HG03039 (cell line): Measurements from ENCODE around the gene PIP5K1B.

Experiments used
- ATAC-seq: cut with Tn5 transposase; IDR thresholded peaks from one replicate; pipeline ENCODE4 v1.9.1; 2021; ENCODE audit warnings: mild to moderate bottlenecking, moderate library complexity; ENCODE audit not compliant: unreplicated experiment

Gene PIP5K1B

DNA sequence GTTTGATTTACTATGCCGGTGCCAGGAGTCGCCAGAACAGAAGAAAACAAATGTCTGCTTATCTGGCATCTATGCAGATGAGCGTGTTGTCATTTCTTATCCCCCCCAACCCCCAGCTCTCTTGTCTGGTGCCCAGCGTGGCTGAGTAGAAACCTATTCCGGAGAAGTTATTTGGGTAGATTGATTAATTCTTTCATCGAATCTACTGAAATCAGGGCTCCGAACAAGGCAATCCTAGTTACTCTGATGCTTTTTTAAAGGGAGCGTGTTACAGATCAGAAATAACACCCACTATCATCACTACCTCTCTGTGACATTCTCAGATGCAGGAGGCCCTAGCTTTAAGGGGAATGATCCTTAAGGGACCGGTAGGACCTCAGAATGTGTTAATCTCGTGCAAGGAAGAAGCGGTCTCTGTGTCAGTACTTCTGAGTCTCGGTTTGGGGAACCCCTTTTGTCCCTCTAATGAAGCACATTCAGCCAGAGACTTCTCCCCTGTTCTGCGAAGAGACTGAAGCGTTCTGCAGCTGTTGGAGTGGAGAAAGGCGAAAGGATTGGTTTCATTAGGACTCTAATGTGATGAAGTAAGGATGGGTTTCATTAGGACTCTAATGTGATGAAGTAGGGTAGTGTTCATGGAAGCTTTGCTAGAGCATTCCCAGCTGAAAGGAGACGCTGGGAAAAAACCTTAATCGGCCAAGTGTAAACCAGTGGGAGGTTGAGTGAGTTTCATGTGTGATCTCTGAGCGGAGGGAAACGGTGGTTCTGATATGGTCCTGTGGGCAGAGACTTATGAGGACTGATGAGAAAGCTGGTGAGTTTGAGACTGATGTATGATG lies 1.5 kb downstream of the PIP5K1B start:
- peak; percentile 34 for ATAC-seq

GRCh38 chr9:68707801-68708488 lies 2.9 kb downstream of the PIP5K1B start:
- no peak for ATAC-seq

DNA sequence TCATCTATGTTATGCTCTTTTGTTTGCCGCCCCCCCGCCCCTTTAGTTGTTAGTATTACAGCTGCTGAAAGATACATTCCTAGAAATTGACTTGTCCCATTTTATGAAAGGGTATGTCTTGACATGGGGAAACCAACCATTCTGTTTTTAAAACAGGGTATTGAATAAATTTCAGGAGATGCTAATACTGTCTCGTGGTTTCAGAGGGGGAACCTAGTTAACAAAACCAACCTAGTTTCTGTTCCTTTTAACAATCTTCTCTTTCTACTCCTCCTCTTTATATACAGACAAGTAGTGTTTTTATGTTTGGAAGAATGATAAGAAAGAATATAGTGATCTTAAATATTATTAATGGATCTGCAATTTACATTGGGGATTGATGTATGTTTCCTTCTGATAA lies 3.5 kb downstream of the PIP5K1B start:
- ATAC-seq, result no peak

- ATAC-seq, result no peak
Measured at GRCh38 chr9:68709291-68710110, 4.5 kb downstream of the PIP5K1B start.

DNA sequence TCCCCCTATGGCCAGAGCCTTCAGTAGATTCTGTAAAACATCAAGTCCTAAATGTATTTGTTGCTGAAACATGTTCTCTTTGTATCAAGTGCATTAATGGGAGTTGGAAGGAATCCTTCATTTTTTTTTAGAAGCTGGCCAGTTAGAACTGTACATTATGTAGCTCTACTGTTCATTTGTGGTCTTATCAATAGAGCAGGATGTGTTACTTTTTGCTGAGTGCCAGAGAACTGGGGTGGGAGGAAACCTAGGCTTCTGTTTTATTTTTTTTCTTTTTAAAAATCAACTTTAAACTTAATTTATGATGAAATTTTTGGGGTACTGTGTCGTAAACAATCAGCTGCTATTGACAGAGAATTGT lies 5.1 kb downstream of the PIP5K1B start:
- no peak for ATAC-seq

GRCh38 chr9:68711281-68711680 lies 6.2 kb downstream of the PIP5K1B start:
- ATAC-seq, result no peak

DNA sequence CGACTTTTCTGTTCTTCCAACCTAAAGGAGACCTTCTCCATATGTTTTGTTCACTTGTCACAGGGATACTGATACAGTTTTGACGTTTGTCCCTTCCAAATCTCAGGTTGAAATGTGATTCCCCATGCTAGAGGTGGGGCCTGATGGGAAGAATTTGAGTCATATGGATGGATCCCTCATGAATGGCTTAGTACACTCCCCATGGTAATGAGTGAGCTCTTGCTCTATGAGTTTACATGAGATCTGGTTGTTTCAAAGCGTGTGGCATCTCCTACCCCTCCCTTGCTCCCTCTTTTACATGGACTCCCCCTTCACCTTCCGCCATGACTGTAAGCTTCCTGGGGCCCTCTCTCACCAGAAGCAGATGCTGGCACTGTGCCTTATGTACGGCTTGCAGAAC lies 6.9 kb downstream of the PIP5K1B start:
- ATAC-seq, result no peak

- ATAC-seq, result no peak
Measured at GRCh38 chr9:68714416-68715180, 9.6 kb downstream of the PIP5K1B start.

- no peak for ATAC-seq
Measured at GRCh38 chr9:68715181-68715456, 10.1 kb downstream of the PIP5K1B start.

DNA sequence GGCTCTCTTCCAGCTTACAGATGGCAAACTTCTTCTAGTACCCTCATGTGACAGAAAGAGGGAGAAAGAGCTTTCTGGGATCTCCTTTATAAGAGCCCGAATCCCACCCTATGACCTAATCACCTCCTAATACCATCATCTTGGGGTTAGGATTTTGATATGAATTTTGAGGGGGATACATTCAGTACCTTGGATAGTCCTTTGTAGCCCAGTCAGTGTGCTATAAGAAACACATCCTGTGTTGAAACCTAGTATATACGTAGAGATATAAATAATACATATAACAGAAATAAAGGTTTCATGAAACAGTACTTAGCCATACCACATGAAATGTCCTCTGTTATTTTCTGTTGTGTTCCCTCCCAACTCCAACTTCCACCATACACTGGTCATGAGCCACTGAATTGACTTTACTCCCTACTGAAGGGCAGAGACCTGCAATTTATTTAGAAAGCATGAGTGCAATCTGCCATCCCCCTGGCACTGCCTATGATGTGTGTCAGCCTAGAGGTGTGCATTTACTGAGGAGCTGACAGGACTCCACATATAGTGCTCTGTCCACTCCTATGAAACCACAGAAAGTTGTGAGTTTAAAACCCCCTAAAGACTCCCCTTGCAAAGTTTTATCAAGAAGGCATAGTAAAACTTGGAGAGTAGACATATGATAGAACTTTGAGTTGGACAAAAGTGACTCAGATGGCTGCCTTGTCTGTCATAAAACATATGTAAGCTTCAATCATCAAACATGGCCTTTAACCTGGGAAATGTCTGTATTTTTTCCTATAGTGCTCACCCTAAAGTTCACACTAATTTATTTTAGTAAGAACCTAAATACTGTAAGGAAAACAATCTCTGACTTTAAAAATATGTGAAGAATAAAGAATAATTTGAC lies 12.8 kb downstream of the PIP5K1B start:
- no peak for ATAC-seq

- ATAC-seq, result no peak
Measured at GRCh38 chr9:68719847-68720246, 14.8 kb downstream of the PIP5K1B start.

DNA sequence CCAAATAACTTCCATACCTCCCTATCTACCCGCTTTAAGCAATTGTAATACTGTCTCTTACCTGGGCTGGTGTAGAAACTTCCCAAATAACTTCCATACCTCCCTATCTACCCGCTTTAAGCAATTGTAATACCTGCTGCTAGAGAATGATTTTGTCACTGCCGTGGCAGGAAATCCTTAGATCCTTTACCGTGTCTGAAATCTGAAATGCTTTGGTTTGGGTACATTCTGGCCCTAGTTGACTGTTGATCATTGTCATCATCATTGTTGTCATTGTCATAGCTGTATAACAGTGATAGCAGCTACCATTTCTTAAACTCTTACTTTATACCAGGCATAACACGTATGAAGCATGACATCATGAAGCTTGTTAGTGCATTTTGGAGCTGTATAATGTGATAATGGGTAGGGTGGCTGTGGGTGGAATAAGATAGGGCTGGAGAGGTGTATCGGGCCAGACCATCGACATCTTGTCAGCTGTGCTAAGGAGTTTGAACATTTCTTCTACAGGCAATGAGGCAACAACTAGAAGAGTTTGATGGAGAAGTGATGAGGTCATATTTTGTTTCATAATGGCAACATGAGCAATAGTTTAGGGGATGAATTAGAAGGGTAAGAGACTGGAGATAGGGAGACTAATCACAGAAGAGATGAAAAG lies 15.7 kb downstream of the PIP5K1B start:
- no peak for ATAC-seq

DNA sequence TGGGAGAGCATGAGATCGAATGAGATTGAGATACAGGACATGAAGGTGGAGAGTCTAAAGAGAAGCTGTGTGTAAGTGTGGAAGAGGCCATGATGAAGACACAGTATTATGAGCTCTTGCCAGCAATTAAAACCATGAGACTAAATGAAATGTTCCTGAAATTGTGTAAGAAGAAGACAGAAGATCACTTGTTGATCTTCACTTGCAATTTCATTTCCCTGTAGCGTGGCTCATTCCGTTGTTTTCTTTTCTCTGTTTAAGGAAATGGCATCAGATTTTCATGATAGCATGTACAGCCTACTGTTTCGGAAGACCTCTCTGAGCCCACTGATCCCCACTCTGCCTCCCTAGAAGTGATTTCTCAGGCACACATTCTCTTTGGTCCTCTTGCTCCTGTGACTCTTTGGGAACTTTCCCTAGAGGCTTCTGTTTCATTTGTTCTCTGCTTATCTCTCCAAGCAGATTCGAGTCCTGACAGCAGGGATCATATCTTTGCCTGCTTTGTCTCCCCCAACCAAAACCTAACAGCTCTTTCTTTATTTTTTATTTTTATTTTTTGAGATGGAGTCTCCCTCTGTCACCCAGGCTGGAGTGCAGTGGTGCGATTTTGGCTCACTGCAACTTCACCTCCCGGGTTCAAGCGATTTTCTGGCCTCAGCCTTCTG lies 16.8 kb downstream of the PIP5K1B start:
- ATAC-seq, result no peak

DNA sequence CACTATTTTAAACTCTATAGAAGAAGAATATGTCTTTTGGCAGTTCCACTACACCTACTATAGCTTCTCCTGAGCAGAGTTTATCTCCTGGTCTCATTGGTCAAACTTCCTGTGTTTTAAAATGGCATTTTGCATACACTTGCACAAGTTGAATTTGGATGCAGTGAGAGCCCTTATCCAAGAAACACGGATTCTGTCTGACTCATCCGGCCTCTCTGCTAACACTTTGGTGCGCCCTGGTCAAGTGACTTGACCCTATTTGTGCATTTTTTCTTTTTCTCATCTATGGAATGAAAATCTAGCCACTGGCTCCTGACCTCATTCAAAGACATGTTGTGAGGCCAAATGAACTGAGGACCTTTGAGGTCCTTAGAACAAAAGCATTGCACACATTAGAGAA lies 20.0 kb downstream of the PIP5K1B start:
- ATAC-seq, result no peak

DNA sequence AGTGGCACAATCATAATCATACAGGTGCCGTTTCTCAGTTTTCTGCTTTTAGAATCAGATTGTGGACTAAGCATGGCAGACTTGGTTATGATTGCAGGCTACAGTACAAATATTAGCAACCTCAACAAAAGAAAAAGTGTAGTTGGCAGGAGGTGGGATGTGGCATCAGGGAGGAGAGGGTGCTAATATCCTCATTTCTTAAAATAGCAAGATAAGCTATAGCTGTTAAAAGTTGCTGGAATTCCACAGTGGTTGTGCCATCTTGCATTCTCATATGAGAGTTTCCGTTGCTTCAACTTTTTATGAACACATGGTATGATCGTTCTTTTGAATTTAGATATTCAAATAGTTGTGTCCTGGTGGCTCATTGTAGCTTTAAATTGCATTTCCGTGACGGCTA lies 21.4 kb downstream of the PIP5K1B start:
- no peak for ATAC-seq

DNA sequence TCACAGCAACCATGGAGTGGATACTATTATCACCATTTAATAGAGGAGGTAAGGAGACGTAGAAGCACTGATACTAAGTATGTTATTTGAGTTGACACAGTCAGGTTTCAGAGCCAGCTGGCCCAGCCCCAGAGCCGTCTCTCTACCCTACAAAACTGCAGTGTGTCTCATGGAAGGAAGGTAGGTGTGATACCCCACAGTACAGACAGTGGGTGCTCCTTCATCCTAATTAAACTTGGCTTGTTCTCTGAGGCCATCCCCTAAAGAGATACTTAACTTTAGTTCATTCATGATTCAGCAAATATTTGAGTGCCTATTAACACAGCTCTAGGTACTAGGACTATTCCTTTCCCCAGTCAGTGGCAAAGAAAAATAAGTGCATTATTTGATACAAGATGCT lies 22.6 kb downstream of the PIP5K1B start:
- no peak for ATAC-seq

DNA sequence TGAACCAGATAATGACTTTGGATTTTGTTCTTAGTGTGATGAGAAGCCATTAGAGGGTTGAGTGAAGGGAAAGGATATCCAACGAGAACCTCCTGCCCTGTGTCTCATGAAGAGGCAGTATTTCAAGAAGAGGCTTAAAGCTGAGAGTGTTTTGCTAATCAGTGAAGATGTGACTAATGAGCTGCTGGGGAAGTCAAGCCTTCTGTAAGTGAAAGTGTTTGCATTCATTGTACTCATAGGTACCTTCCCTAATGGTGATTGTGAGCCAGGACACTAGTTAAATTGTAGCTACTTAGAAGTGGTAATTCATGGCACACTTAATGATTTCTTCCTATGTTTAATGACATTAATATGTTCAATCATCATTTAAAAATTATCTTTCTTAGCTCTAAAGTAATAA lies 23.7 kb downstream of the PIP5K1B start:
- ATAC-seq, result no peak

GRCh38 chr9:68730570-68731235 lies 25.7 kb downstream of the PIP5K1B start:
- no peak for ATAC-seq

DNA sequence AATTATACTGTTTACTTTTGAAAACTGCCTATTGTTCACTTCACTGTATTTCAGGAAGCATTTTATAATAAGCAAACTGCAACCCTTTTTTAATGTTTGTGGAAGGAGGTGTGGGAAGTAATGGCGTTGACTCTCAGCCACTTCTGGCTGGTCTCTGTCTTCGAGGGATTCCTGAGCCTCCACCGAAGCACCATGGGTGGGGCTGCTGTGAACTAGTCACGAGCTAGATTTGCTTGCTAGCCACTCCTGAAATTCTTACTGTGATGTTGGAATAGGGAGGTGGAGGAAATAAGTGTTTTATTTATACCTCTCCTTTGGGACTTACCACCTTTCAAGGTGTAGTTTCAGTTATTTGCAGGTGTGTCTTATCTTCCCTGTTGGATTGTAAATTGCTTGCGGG lies 26.8 kb downstream of the PIP5K1B start:
- no peak for ATAC-seq
